ENCODE measurements around the gene PARD3.

Gene PARD3

GRCh38 chr10:34193931-34194626, 621.0 kb downstream of the PARD3 start:
- no peak for FAIRE-seq

- no peak for FAIRE-seq
These were observed 622.5 kb downstream of the PARD3 start for GRCh38 chr10:34192646-34193045.

GRCh38 chr10:34191406-34191805, 623.7 kb downstream of the PARD3 start:
- FAIRE-seq: no peak

GRCh38 chr10:34190580-34190979, 624.5 kb downstream of the PARD3 start:
- FAIRE-seq: no peak

GRCh38 chr10:34189830-34190229, 625.3 kb downstream of the PARD3 start:
- no peak for FAIRE-seq

GRCh38 chr10:34188221-34188620, 626.9 kb downstream of the PARD3 start:
- no peak for FAIRE-seq

- no peak for FAIRE-seq
These were observed 627.9 kb downstream of the PARD3 start for GRCh38 chr10:34187201-34187600.

GRCh38 chr10:34186745-34187144, 628.4 kb downstream of the PARD3 start:
- no peak for FAIRE-seq

- no peak for FAIRE-seq
These were observed 629.1 kb downstream of the PARD3 start for GRCh38 chr10:34185998-34186397.

GRCh38 chr10:34184939-34185386, 630.1 kb downstream of the PARD3 start:
- FAIRE-seq: no peak

GRCh38 chr10:34184397-34184796, 630.7 kb downstream of the PARD3 start:
- FAIRE-seq: no peak

GRCh38 chr10:34183016-34183796, 631.9 kb downstream of the PARD3 start:
- FAIRE-seq: no peak

- no peak for FAIRE-seq
These were observed 633.4 kb downstream of the PARD3 start for GRCh38 chr10:34181553-34182300.

- FAIRE-seq: no peak
These were observed 634.3 kb downstream of the PARD3 start for GRCh38 chr10:34180749-34181148.

- FAIRE-seq: no peak
These were observed 635.8 kb downstream of the PARD3 start for GRCh38 chr10:34179280-34179679.

GRCh38 chr10:34178756-34179155, 636.3 kb downstream of the PARD3 start:
- FAIRE-seq: no peak

GRCh38 chr10:34178196-34178595, 636.9 kb downstream of the PARD3 start:
- FAIRE-seq: no peak

- FAIRE-seq: no peak
These were observed 637.7 kb downstream of the PARD3 start for GRCh38 chr10:34177445-34177844.

GRCh38 chr10:34176351-34176750, 638.7 kb downstream of the PARD3 start:
- no peak for FAIRE-seq

- FAIRE-seq: no peak
These were observed 640.0 kb downstream of the PARD3 start for GRCh38 chr10:34175121-34175520.

GRCh38 chr10:34172936-34173533, 642.1 kb downstream of the PARD3 start:
- FAIRE-seq: no peak

GRCh38 chr10:34171957-34172527, 643.1 kb downstream of the PARD3 start:
- FAIRE-seq: no peak

- no peak for FAIRE-seq
These were observed 645.4 kb downstream of the PARD3 start for GRCh38 chr10:34169677-34170076.

Data from A204.1 (cell line).